GM19372 (cell line): Measurements from ENCODE around the gene RAC3.
"Not testable (repeated sequence)": the region's sequence is repeated elsewhere in the genome, so short reads cannot be mapped to it uniquely, and the experiment has no call there.

Experiments
- ATAC-seq: cut with Tn5 transposase; IDR thresholded peaks from one replicate; pipeline ENCODE4 v1.9.1; 2021; ENCODE audit warnings: mild to moderate bottlenecking, low read depth, moderate library complexity; ENCODE audit not compliant: unreplicated experiment

The RAC3 gene

DNA sequence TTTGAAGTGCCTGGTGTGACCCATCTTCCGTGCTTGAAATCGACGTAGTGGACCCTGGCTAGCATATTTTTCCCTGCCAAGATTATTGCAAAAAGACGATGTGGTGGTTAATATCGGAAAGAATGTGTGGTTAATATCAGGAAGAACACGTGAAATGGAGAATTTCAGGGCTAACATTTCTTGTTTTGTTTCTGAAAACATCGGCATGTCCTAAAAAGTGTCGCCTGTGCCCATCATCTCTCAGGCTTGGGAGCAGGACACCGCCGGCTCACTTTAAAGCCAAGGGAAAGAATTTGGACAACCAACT, 6.4 kb downstream of the RAC3 start:
- no peak for ATAC-seq

DNA sequence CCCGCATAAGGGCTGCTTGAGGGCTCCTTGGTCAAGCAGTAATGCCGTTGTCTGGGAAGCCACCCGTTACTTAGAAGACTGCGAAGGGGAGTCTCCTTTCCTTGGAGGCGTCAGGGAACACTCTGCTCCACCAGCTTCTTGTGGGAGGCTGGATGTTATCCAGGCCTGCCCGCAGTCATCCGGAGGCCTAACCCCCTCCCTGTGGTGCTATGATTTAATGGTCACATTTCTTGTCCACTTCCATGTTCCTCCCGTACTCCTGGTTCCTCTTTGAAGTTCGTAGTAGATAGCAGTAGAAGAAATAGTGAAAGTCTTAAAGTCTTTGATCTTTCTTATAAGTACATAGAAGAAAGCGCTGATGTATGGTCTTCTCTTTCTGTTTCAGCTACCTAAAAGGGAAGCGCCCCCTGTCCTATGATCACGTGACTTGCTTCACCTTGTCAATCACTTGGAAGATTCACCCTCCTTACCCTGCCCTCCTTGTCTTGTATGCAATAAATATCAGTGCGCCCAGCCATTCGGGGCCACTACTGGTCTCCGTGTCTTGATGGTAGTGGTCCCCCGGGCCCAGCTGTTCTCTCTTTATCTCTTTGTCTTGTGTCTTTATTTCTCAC, 7.4 kb downstream of the RAC3 start:
- not testable (repeated sequence) for ATAC-seq

DNA sequence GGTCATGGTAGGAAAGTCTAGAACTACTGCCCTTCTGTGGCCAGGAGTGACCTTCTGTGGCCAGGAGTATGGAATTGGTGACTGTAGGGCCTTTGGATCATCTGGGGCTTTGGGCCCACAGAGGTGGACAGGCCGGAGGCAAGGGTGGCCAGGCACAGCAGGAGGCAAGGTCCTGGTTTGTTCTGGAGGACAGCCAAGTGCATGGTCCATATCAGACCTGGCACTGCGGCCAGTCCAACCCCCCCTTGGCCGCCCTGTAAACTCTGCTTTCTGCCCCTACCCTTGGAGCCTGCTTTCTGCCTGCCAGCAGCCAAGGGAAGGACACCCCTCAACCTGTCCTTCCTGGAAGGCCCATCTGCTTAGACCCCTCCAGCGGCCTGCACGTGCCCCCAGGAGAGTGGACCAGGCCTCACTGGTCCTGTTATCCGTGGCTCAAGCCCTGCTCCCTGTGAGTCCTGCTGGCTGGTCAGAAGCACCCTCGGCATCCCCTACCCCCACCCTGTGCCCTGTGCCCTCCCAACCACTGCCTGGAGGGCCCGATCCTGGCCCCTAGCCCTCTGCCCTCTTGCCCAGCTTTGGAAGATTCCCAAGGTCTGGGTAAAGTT, 8.3 kb downstream of the RAC3 start:
- no peak for ATAC-seq

DNA sequence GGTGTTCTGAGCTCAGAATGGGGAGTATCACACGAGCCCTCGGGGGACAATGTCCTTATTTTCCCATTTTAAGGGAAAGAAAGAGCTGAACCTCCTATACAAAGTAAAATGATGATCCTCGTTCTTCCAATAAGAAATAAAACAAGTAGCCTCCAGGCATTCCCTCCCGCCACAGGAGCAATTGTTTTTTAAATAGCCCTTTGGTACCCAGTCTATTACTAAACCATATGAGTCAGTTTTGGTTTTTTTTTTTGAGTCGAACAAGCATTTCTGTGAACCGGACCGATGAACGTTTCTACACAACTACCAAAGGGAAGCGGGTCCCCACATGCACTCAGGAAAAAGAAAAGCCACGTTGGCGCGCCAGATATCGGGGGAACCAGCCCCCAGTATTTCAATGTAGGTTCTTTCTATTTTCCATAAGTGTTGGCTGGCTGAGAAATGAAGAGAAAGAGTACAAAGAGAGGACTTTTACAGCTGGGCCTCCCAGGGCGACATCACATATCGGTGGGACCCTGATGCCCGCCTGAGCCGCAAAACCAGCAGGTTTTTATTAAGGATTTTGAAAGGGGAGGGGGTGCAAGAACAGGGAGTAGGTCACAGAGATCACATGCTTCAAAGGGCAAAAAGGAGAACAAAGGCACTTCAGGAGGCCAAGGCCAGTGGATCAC, 9.8 kb downstream of the RAC3 start:
- no peak for ATAC-seq

DNA sequence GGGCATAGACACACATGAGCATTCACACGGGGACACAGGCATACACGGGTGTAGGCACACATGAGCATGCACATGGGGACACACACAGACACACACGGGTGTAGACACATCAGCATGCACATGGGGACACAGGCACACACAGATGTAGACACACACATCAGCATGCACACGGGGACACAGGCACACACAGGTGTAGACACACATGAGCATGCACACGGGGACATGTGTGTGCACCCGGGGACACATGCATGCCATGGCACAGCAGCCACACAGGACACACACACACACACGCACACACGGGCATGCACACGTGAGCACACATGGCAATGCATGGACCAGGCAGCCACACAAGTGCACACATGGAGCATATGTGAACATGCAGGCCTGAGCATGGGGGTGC, 11.2 kb downstream of the RAC3 start:
- ATAC-seq: no peak

DNA sequence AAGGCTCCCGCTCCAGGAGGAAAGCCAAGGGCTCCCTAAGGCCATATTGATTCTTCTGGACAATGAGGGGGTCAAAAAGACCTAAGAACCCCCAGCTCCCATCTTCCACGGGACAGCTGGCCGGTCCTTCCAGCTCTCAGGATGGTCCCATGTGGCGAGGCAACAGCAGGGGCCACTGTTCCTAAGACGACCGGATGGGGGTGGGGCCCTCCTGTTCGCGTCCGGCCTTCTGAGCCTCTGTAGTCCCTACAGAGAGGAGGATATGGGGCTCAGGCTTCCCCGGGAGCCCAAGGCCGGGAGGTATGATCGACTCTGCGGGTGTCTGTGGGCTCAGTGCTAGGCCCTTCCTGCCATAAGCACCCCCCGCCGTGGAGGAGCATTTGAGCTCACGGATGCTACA, 12.0 kb downstream of the RAC3 start:
- no peak for ATAC-seq

DNA sequence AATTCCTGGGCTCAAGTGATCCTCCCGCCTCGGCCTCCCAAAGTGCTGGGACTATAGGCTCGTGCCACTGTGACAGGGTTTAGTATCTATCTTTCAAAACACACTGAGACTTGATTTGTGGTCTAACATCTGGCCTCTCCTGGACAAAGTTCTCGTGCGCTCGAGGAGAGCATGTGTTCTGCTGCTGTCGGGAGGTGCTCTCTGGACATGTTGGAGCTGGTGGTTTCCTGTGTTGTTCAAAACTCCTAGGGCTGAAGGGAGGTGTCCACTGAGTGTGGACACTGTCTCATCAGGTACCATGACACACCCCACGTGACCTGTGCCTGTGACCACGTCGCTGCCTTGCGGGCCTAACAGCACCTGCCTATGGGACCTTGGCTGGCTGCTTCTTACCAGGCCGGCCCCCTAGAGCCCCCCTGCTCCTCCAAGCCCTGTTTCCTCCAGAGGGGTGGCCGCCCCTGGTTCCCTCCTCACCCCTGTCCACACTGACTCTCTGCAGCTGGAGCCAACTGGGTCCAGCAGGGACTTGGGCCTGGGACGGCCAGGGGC, 14.5 kb downstream of the RAC3 start:
- ATAC-seq: no peak

DNA sequence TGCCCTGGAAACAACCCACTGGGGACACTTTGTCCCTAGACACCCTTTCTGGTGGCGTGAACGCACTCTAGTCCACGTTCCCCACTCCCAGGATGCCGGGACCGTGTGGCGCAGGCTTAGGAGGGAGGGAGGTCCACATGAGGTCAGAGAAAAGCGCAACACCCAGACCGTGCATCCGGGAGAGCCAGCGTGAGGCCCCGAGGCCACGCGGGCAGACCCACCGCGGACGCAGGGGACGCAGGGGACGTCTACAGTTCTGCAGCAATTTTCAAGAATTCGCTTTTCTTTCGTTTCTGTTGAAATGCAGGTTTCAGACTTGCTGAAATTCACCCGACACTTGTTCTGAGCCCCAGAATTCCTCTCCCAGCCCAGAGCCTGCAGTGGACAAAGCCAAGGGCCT, 15.4 kb downstream of the RAC3 start:
- ATAC-seq: no peak

DNA sequence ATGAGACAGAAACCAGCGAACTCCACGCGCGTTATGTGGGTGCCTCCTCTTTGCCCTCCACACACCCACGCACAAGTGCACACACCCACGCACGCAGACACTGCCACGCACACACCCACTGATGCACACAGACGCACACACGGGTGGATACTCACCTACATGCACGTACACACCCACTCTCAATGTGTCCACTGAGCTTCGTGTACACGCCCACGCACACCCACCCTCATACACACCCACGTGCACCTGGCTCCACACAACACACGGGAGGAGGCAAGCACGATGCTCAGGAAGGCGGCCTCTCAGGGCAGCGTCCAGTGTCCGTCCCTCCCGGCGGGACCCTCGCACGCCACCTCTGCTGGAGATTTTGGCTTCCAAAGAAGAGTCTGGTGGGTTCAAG, 15.9 kb downstream of the RAC3 start:
- ATAC-seq: no peak

DNA sequence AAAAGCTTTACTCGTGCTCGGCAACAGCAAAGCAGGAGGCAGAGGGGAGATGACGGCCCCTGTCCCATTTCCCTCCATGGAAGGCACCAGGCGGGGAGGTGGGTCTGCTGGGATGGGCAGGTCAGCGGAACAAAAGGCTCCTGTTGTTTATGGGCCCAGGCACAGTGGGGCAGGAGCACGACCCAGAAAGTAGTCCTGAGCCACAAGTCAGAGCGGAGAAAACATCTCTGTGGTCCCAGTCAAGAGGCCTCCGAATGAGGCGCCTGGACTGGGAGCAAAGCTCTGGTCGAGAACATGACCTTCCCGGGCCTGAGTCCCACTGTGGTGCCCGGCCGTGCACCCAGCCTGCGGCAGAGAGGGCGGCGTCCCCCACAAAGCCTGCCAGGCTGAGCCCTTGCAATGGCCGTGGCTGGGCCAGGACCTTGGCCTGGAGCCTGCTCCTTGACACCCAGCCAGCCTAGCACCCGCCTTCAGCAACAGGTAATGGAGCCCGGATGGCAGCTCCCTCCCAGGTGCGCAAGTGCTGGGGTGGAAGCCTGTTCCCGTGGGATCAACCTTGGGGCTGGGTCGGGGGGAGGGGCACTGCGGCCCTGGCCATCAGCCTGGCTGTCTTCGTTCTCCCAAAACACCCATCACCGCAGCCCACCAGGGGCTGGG, 16.6 kb downstream of the RAC3 start:
- no peak for ATAC-seq

DNA sequence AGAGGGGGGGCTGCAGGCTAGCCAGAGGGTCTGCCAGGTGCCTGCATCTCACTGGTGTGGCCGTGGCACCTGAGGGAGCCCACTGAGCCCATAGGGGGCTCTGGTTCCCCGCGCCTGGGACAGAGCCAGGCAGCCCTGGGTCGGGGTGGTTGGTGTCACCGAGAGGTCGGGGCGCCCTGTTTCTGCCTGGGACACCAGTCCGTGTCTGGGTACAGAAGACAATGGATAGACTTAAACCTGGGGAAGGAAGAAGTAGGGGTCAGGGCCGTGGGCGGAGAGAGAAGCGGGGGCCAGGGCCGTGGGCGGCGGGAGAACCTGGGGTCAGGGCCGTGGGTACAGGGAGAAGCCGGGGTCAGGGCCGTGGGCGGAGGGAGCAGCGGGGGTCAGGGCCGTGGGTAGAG, 17.1 kb downstream of the RAC3 start:
- no peak for ATAC-seq

DNA sequence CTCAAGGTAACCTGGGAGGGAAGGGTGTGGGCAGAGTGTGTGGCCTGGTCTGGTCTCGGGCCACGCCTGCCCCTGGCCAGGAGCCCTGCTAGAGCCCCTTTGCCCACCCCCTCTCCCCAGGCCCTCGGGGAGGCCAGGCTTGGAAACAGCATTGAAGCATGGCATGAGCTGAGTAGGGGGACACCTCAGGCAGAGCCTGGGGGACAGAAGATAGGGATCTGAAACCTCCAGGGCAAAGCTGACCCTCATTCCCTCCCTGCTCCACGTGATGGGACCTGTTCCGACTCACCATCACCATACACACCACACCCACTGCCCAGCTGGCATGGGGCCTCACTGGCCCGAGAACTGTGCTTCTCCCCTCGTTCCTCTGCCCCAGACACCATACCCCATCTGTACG, 17.6 kb downstream of the RAC3 start:
- ATAC-seq: no peak

DNA sequence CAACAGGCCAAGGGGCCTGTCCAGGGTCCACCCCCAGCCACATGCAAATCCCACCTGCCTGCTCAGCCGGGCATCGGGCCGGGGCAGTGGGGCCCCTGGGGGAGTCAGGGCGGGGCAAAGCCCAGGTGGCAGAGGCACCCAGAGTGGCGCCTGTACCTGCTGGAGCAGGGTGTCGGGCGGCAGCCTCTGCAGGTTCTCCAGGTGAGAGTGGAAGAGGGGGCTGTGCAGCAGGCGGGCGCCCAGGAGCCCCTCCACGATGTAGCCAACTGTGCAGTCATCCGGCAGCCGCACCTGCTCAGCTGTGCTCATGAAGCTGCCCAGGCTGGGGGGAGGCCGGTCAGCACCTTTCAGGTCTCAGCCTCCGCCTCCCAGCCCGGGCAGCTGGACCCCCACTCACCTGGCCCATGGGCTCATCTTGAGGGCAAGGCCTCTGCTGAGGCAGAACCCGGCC, 18.1 kb downstream of the RAC3 start:
- ATAC-seq: no peak

DNA sequence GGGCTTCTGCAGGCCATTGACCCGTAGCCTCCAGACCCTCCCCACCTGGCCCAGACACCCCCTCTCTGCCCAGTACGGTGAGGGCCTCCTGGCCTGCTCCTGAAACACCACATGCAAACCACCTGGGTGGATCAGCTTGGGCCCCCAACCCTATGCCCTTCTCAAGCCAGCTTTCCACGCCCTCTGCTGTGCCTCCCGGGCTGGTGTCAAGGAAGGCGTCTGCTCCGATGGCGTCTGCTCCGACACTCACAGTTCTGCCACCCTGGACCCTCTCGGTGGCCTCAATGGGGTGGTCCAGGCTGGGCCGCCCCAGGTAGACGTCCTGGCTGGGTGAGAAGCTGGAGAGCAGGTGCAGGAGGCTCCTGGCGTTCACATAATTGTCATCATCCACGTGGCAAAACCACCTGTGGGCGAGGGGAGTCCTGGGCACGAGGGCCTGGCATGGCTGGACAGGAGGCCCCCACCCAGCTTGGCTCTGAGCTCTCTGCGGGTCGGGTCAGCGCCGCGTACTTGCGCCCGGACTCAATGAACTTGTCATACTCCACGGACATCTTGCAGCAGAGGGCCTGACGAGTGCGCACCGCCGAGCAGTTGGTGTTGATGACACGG, 18.8 kb downstream of the RAC3 start:
- ATAC-seq: no peak

DNA sequence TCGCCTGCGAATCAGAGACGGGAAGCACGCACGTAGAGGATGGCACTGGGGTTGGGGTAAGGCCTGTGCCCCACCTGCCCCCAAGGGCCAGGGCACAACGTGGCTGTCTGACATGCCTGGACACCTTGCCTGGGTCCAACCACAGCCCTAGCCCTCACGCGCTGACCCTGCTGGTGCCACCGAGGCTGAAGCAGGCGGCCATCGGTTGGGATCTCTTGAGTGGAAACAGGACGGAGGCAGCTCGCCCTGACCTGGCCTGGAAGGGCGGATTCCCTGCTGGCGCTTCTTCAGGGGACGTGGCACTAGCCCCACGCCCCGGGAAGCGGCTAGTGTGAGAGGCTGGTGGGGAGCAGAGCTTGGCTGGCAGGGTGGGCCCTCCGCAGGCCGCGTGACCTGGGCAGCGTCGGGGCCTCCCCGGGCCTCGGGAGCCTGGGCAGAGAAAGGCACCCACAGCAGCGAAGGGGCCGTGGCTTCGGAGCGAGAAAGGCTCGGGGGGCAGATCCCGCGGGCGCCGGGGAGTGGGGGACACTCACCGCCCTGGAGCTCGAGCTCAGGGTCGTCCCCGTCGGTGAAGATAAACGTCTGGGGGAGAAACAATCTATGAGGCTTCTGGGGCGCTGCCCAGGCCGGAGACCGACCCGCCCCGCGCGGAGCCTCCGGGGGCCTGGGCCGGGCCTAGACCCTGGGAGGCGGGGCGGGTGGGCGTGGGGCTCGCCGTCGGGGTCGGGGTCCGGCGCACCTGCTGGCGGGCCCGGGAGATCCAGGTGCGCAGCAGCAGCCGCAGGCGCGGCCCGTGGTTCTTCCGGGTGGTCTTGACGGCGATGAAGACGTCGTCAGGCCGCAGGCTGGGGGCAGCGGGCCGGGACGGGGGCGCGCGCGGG, 19.5 kb downstream of the RAC3 start:
- ATAC-seq: peak; percentile 22

DNA sequence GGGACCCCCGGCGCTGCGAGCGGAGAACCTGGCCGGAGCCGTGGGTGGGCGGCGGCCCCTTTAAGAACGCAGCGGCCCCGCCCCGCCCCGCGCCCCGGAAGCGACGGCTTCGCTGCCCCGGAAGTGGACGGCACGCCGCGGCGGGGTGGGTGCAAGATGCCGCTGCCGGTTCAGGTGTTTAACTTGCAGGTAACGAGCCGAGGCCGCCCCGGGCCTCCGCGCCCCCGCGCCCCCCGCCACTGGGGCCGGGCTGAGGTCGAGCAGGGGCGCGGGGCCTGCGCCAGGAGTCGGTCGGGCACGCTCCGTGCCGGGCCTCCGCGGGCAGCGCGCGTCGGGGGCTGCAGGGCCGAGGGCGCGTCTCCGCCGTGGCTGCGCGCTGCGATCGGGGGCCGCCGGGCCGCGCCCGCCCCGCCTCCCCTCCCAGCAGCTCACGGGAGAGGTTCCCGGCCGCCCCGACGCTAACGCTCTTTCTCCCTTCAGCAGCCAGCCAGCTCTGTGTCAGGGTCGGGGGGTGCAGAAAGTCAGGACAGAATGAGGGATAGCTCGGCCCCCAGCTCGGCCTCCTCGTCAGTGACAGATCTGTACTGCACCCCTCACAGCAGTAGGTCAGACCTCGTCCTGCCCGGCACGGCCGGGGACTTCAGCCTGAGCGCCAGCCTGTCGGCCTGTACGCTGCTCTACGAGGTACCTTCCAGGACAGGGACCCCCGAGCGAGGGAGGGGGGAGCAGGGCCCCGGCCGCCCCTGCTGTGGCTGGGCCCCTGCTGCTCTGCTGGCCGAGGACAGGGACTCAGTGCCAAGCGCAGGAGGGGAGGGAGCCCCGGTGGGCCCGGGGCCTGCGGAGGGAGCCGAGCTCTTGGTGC, 20.5 kb downstream of the RAC3 start, which contains the start of the genes GPS1 and RFNG:
Gene GPS1 (plus strand): TSS at position 123 of the 862 bp plus-strand sequence. CDS start 34 bp downstream, at position 157.
Gene RFNG (minus strand): TSS at position 36 of the 862 bp plus-strand sequence. CDS start 45 bp downstream, outside the sequence.
- peak; percentile 63 for ATAC-seq

DNA sequence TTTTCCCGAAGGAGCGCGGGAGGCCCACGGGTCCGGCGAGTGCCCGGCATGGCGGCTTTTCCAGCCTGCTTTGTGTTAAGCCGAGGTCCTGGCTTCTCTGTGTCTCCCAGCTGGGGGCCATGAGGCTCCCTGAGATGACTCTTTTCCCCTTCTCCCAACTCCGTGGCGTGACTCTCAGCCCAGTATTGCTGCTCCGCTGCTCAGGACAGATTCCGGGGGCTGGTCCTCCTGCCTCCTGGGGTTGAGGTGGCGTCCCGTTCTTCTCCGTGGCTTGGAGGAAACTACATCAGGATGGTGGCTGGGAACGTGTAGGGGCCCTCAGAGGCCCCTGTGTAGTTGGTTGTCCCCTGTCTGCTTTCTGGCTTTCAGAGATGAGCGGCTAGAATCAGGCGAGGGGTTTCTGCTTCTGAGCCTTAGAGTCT, 21.2 kb downstream of the RAC3 start:
- ATAC-seq: no peak

DNA sequence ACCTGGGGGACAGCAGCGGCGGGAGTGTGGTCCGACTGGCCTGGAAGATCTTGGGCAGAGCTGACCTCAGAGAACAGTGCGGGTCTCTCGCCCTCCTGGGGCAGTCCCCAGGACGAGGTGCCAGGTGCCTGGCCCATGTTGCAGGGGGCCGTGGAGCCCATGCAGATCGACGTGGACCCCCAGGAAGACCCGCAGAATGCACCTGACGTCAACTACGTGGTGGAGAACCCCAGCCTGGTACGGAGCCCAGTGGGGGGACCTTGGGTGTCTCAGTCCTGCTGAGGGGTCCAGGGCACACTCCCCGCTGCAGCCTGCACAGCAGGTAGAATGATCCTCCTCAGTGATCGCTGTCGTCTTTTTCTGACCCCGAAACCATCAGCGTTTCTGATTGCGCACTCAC, 21.7 kb downstream of the RAC3 start:
- ATAC-seq: no peak
